Right ventricle myocardium inferior (tissue), 1 donor: ENCODE results near the gene CPO. TPM values are rescaled to one million over a fixed set of nuclear protein-coding genes. Genes with fewer than 3 reads are reported as not detected.
"Not testable (repeated sequence)": the region's sequence is repeated elsewhere in the genome, so short reads cannot be mapped to it uniquely, and the experiment has no call there.

ENCODE experiments used
- ATAC-seq: fragments of 200-7000 bp; cut with Tn5 transposase; one replicate; pipeline ENCODE4 v1.9.1; 2020; ENCODE audit warnings: mild to moderate bottlenecking, moderate library complexity
- DNase-seq: peaks from one replicate; pipeline ENCODE4 v3.0.0; 2021; ENCODE audit errors: missing footprints
- intact Hi-C: fragments of 100-400 bp; cut with DNase I; formaldehyde crosslinking; loops from one replicate; pipeline ENCODE4 v1.11.0; 2022
- long read RNA-seq: library from polyadenylated mRNA; unstranded; transcript quantifications from one replicate; pipeline ENCODE4 v2.0.0, GENCODE V29; 2021
- total RNA-seq: library from RNA; stranded (reverse); fragmentation: NEBNext Ultra II Directional; extraction: Animal tissue kit (Norgen Biotek cat#: 25700); gene quantifications from one replicate; pipeline ENCODE4 v1.2.1, GENCODE V29; 2021
- donor health status: DM: no; HTN: yes; CAD: no; lungs with severe emphysema.

The CPO gene, protein sequence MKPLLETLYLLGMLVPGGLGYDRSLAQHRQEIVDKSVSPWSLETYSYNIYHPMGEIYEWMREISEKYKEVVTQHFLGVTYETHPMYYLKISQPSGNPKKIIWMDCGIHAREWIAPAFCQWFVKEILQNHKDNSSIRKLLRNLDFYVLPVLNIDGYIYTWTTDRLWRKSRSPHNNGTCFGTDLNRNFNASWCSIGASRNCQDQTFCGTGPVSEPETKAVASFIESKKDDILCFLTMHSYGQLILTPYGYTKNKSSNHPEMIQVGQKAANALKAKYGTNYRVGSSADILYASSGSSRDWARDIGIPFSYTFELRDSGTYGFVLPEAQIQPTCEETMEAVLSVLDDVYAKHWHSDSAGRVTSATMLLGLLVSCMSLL
- 0.73 TPM for total RNA-seq
- long read RNA-seq, result 0 reads

DNA sequence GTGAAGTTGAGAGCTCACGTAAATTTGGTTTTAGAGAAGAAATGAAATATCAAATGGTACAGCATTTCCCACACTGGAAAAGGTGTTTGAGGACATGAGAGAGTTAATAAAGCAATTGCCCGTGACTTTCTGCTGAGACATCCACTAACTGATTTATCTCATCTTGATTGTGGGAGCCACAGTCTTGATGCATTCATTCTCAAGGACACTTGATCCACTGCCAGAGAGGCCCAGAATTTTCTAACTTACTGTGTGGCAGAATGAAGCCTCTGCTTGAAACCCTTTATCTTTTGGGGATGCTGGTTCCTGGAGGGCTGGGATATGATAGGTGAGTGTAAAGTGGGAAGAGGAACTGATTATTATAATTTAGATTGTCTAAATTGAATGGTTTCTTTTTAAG lies at the start of gene CPO:
Gene CPO, plus strand, starts transcription at position 179 of the 400 bp plus-strand sequence. Its CDS starts 82 bp downstream, at position 261.
- intact Hi-C loops, result no loop called here
- ATAC-seq (no peak), DNase-seq (no peak)

DNA sequence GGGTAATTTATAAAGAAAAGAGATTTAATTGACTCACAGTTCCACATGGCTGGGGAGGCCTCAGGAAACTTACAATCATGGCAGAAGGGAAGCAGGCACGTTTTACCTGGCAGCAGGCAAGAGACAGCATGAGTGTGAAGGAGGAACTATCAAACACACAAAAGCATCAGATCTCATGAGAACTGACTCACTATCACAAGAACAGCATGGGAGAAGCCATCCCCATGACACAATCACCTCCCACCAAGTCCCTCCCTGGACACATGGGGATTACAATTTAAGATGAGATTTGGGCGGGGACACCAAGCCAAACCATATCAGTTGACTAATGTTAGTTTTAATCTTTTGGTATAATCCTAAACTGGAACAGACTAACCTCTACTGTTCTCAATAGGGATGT lies 49.1 kb upstream of the CPO start:
- intact Hi-C loops, result no loop called here
- DNase-seq (no peak), ATAC-seq (no peak)

DNA sequence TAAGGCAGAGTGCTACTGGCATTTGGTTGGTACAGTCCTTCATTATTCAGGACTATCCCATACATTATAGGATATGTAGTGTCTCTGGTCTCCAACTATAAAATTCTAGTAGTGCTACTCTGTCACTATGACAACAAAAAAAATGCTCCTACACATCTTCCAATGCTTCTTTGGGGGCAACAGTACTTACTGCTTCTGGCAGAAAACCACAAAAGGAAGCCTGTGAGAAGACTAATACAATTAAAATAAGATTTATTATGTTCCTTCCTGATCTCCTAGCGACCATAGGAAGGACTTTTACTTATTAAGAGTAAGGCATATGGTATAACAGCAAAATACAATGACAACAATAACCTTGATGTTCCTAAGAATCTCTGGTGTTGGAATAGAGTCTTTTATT lies 48.4 kb upstream of the CPO start:
- DNase-seq (no peak), ATAC-seq (no peak)
- intact Hi-C loops, result no loop called here

DNA sequence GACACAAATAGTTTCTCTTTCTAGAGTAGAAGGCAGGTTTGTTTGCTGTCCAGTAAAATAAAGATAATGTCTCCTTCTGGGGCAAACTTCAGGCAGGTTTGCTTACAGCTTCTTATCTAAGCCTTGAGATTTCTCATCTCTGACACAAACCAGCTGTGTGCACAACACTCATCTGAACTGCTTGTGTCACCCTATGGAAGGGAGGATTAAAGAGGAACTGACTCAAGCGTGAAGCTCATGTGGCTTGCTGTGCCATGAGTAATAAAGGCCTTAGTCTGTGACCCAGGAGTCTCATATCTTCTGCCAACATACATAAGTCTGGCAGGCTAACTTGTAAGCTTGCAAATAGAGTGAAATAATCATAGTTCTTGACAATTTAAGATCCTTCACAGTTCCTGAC lies 24.2 kb upstream of the CPO start:
- DNase-seq, result no peak
- no peak for ATAC-seq
- intact Hi-C loops, result no loop called here

DNA sequence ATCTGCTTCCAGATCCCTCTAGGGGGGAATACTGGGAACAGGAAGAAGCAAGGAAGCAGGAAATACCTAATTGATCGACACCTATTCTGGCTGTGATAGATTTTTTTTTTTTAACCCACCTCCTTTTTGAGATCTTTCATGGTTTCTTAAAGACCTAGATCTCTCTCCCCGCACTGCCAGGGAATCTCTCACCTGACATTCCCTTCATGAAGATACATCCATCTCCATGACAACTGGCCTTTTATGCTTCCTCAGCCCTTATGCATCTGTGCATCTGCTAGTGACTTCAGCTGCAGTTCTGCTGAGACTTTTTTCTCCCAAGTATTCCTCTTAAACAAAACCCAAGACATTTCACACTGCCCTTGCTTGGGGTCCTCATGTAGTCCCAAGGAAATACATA lies 21.1 kb upstream of the CPO start:
- intact Hi-C loops, result no loop called here
- ATAC-seq (no peak), DNase-seq (no peak)

DNA sequence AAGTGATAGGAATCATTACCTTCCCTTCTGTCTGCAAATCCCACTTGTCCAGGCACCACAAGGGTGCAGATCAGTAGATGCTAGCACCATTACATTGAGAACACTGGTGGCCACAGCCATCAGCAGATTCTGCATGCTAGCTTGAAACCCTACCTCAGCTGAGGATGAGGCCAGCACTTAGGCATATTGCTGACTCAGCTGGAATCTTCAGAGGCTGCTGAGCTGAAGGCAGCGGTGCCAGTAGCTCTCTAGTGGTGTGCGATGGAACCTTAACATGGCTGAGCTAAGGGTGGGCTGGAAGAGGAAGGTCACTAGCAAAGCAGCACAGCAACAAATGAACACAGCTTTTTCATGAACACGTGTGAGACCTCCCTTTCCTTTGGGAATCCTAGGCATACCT lies 19.0 kb upstream of the CPO start:
- DNase-seq, result no peak
- intact Hi-C loops, result no loop called here
- no peak for ATAC-seq

DNA sequence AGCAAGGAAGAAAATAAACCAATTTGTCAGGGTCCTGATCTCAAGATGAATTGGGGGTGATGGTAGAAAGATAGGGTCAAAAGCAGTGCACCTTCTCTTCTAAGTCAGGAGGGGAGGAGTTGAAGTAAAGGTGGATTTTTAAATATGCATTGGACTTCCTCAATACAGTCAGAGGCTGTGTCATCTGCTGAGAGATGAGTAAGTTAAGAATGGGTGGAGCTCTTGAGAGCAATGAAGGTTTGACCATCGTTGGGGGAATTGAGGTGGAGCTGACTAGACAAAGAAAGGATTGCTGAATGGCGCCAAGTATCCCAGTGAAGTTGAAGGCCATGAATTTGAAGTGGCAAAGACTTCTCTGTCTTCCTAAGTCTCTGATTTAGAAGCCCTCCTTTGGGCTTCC lies 18.4 kb upstream of the CPO start:
- intact Hi-C loops, result no loop called here
- no peak for DNase-seq

DNA sequence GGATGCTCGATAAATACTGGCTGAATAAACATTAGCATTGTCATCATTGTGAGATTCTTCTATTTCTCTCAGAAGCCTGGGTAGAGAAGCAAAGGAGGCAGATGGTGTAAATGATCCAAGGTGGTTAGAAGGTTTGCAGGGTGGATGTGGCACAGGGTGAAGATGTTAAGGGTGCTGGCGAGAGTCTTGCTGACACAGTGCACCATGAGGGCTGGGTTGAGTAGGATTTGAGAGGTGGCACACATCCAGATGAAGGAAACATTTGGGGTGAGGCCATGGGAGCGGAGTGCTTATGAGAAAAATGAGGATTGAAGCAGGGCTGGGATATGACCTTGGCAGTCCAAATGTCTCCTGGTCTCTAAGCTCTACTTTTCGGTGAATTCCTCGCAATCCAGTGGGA lies 17.8 kb upstream of the CPO start:
- ATAC-seq (no peak), DNase-seq (no peak)
- intact Hi-C loops, result no loop called here

More for the DNA sequence above, 18.4 kb upstream of the CPO start:
- no peak for ATAC-seq

DNA sequence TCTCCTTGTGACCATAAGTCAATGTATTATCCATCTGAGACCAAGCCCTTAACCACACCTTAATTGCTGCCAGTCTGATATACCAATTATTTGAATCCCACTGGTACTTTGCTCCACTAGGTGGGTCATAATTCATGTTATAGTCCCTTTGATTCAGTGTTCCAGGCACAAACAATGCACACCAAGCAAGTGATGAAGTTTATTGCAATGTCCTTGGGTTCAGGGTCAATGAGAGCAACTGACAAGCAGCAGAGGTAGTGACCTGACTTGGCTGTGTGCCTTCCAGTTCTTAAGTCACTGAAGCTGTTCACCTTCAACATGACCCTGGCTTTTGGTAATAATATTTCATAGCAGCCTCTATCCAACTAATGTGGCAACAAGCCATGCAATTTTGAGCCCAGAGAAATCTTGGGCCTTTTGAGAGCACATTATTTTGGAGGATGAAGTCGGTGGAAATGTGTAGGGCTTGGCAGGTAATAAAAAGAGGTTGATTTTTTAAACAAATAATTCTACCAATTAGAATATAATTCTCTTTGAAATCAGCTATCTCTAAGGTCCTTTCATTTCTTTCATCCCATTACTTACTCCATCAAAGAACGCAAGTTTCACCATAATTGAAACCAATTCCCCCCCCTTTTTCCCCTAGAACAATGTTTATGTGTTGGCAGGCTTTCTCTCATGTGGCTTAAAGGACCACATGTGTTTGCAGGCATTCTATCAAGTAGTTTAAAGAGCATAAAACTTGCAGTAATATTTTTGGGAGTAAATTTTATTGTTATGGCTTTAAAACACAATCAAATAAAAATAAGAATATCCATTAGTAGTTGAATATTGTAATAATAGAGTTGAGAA lies 3.1 kb upstream of the CPO start:
- intact Hi-C loops, result no loop called here
- DNase-seq (no peak), ATAC-seq (no peak)

DNA sequence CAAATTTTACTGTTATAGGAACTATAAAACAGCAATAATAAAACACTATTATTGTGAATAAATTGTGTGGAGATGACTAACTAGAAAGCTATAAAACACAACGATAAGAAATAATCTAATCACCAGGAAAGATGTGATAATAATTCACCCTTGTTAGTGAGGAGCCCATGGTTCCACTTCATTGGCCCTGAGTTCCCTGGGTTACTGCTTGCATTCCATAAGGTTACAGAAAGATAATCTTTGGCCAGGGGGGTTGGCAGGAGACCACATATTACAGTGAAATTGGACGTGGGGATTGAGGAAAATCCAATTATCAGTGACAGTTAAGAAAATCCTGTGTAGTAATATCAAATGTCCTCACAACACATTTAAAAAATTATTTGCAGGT lies 2.5 kb upstream of the CPO start:
- ATAC-seq (no peak), DNase-seq (no peak)
- intact Hi-C loops, result no loop called here

DNA sequence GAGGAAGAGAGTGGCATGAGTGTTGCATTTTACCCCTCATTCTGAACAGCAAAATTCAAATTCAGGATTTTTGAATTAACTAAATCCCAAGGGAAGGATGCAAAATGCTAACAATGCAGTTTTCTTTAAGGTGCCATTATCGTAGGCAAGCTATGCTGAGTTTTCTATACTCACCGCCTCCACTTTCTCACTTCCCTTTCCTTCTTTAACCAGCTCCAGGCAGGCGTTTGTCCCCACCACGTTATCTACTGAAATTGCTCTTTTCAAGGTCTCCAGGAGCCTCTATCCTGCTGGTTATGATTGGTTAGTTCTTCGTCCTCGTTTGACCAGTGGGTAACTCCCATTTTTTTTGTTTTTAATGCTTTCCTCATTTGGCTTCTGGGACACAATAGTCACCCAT lies 1.8 kb upstream of the CPO start:
- no peak for DNase-seq
- no peak for ATAC-seq
- intact Hi-C loops, result no loop called here

DNA sequence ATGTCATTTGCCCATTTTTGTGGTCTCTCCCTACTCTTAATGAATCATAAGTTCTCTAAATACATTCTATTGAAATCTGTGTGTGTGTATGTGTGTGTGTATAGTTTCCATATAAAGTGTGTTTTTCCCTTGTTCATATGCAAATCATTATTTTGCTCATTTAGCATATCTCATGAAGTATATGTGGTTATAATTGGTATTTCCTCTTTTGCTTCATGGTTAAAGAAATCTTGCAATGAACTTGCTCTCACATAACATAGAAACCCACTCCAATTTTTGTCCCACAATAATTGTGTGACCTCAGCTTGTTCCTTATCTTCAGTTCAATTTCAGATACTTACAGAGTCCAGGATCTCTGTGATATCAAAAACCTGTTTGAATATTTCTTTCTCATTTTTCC lies 1.2 kb downstream of the CPO start:
- intact Hi-C loops, result no loop called here
- DNase-seq (no peak), ATAC-seq (no peak)

DNA sequence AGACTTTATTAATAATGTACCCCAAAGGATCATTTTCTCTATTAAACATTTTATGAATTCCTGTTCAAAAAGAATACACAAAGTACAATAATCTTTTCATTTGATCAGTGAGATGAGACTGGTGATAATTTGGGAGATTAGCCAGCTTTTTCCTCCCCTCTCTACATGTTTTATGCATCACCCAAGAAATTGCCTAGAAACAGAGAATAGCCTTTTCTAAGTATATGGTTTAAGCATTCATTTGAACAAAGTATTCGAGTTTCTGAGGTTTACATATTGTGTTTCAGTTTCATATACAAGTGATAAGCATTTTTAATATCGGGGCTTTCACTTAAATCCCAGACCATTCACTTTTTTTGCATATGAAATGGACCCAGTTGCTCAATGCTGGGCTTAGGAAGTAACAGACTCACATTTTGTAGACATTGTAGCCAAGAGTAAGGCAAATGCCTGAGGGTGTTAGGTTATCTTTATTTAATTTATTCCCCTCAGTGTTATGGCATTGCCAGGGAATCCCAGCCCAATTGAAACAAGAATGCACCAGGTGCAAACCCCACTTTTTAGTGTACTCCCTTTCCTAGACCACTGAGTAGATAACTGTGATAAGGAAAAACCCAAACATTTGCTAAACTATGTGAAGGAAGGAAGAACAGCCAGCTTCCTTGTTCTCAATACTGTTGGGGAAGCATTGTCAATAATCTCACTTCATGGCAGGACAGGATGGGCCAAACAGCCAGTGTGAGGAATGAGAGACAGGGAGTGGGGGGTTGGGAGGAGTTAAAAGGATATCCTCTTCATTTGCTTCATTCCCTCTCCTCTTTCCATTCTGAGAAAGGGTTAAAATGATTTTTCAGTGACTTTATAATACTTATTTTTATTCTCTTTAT lies 3.5 kb downstream of the CPO start:
- ATAC-seq (no peak), DNase-seq (no peak)
- intact Hi-C loops, result no loop called here

DNA sequence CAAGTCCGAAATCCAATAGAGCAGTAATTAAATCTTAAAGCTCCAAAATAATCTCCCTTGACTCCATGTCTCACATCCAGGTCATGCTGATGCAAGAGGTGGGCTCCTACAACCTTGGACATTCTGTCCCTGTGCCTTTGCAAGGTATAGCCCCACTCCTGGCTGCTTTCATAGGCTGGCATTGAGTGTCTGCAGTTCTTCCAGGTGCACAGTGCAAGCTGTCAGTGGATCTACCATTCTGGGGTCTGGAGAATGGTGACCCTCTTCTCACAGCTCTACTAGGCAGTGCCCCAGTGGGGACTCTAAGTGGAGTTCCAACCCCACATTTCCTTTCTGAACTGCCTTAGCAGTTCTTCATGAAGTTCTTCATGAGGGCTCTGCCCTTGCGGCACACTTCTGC lies 14.1 kb downstream of the CPO start:
- DNase-seq, intact Hi-C loops, ATAC-seq: not testable (repeated sequence)

DNA sequence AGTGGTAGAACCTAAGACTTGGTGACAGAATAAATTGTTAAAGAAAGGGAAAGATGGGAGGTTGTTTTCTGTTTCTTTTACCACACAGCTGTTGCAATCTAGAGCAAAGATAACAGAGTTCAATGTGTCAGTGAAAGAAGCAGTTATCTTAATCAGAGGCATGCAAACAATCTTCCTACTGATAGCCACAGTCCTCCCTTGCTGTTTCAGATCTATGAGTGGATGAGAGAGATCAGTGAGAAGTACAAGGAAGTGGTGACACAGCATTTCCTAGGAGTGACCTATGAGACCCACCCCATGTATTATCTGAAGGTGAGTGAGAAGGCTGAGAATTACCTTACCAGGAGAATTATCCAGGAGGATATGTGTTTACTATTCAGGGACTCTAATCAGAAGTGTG lies 15.9 kb downstream of the CPO start:
- ATAC-seq (no peak), DNase-seq (no peak)
- intact Hi-C loops, result no loop called here

DNA sequence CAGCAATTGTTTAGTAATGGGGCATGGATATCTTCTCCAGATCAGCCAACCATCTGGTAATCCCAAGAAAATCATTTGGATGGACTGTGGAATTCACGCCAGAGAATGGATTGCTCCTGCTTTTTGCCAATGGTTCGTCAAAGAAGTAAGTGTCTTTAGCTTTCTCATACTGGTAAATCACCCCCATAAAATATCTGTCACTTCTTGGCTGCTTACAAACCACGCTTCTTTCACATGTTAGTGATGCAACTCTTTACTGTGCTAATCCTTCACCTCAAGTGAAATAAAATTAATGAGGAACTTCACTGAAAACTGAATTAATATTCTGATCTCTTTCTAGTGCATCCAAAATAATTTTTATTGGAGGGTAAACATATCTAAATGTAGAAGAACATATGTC lies 18.9 kb downstream of the CPO start:
- intact Hi-C loops, result no loop called here
- ATAC-seq (no peak), DNase-seq (no peak)

DNA sequence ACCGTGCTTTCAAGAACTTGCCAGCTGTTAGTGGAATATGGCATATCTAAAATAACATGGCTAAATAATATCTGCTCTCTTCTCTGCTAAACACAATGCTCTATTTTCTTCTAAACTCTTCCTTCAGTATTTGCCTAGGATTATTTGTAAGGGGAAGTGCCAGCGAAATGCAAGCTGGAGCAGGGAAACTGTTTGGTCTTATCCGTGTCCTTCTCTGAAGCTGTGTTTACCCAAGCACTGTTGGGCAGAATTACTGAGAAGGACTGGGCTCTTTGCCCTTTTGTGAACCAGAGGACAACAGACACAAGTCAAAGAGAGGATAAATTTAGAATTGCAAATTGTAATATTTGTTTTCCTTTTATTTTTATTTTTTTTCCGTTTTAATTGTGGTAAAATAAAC lies 23.6 kb downstream of the CPO start:
- no peak for ATAC-seq
- DNase-seq, result no peak
- intact Hi-C loops, result no loop called here

DNA sequence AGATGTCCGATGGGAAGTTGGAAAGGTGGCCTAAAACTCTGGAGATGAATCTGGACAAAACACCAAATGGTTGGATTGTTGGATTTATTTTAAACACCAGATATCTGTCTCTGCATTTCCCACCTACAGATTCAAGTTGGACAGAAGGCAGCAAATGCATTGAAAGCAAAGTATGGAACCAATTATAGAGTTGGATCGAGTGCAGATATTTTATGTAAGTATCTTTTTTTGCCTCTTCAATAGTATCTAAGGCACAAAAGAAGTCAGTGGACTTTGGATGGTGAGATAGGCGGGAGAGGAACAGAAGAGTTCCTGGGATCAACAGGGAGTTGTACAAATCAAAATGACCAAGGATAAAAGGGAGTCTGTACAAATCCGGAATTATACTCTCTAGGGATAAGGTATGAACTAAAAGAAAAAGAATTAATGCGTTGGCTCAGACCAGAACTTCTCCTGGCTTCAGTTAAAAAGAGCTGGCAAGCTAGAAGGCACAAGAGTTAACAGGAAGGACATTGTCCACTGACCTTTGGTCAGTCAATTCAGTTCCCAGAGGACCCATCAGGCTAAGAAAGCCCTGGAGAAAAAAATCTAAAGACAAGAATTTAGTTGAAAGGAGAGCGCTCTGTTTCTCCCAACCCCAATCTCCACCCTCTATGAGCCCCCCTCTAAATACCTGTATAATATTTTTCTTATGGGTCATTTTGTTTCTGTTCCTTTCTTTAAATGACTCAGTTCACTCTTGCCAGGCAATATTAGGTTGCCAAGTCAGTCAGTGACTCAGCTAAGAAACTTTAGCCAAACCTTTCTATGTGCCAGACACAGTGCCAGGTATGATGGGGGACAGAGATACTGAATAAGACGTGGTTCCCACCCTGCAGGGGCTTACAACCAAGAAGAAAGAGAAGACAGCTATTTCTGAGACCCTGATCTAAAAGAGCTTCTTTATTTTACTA lies 29.1 kb downstream of the CPO start:
- peak; percentile 20 for ATAC-seq
- intact Hi-C loops, result no loop called here
- DNase-seq, result no peak
